ENCODE data around the gene TNFAIP3.

The TNFAIP3 gene

DNA sequence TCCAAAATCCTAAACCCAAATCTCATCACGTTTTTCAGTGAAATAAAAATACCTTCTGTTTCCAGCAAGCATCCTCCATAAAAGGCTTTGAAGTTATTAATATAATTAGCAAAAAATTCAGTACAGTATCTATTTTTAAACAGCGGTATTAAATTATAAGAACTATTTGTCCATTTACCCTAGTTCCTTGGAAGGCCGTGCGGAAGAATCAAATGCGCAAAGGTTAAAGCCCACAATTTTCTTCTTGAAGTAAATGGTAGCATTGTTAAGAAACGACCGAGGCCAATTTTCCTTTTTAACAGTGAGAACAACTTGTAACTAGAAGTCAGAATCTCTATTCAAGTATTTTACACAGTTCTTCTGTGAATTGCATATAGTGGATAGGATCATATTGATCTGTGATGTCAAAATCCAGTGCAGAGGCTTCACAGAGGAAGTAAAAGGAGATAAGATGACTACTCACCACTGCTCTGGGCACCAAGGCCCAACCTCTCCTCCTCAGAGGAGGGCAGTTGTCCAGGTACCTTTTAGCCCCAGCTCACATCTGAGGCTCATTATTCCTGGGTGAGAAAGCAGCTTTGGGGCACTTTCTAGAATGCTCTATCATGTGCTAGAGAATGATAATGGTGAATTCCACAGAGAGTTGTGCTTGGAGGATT lies 36.3 kb downstream of the TNFAIP3 start:
- DNase-seq (ENCODE audit: low read depth) = no peak

DNA sequence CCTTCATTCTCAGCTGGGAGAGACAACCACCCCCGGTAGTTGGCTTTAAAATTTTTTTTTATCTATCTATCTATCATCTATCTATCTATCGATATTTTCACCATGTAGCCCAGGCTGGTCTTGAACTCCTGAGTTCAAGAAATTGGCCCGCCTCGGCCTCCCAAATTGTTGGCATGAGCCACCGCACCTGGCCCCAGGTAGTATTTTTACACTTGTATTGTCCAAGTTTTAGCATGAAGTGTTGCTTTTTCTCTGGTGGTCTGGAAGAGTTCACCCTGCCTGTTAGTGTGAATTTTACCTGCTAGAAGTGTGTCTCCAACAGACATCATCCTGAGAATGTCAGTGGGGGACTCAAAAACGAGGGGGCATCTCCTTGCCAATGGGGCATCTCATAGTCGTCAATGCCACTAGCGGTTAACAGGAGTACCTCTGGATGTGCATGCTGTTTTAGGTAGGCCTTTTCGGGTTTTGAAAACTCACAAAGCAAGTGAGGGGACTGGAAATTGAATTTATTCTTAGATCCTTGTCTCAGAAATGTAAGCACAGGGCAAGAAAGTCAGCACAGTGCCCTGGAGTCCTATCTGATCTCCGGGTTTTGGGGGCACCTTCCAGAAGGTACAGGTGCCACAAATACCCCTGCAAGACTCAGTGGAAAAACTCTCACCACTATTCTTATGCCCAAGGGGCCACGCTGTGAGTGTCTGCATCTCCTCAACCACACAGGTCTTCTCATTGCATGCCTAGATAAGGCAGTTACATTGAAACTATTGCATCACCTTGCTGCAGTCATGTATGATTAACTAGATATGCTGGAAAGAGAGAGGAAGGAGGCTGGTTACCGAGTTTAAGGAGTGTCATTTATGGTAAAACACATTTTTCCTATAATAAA lies 37.1 kb downstream of the TNFAIP3 start:
- no peak for DNase-seq (ENCODE audit: low read depth)

DNA sequence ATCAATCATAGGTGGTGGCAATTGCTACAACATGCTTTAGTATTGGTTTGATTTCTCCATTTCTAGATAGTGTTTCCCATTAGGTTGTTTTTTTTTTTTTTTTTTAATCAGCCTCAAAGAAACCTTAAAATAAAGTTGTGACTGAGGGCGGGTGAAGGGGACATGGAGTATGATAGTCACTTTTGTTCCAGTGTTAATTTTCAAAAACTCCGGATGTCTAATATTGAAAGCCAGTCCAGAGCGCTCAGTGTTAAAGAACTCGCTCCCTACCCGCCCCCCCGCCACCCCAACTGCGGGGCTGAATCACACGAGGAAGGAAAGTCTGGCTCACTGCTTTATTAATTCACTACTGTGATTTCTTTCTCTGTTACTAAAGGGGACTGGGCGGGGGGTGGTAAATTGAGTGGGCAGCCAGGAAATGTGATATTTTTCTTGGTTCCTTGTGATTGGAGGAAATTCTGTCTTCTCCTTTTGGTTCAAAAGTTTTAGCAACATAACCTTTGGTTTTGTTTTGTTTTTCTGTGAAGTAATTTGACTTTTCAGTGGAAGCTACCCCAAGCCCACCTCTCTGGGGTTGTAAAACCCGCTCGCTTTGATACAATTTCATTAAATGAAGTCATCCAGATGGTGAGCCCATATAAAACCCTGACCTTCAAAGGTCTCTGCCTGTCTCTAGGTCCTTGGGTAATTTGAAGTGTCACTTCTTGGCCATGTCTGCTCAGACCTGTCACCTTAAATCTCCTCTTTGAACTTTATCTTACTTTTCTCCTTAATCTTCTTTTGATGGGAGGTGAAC lies 38.0 kb downstream of the TNFAIP3 start:
- DNase-seq (ENCODE audit: low read depth) = no peak

DNA sequence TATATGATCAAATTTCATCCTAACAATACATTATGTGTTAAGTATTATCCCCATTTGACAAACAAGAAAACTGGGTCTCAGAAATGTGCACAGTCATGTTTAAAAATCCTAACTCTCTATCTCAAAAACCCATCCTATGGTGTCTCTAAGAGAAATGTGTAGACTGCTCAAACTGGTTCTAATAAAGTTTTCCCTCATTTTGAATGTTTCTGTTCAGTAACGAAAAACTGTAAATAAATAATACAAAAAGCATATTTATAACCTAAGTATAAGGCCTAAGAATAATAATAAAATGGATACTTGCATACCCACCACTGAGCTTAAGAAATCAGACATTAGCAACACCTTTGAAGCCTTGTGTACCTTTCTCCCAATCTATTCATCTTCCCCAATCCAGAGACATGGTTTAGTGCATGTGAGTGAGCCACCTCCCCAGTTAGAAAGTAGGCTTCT lies 39.0 kb downstream of the TNFAIP3 start:
- DNase-seq (ENCODE audit: low read depth) = no peak

GRCh38 chr6:137907170-137907569 lies 40.1 kb downstream of the TNFAIP3 start:
- no peak for DNase-seq (ENCODE audit: low read depth)

GRCh38 chr6:137909533-137909932 lies 42.5 kb downstream of the TNFAIP3 start:
- DNase-seq (ENCODE audit: low read depth) = no peak

DNA sequence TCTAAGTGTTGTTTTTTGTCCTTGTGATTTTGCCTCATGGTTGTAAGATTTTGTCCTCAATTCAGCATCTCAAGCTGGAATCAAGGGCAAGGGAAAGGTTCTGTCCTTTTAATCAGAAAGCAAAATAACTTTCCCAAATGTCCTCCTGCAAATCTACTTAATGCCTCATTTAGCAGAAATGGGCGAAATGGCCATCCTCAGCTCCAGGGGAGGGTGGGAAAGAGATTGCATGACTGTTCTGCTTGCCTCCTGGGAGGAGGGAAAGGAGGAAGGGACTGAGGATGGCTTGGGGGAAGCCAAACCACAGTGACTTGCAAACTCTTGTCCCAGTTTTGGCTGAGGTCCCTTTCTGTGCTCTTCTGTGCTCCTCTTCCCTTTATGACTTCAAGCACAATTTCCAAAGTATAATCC lies 43.4 kb downstream of the TNFAIP3 start:
- DNase-seq (ENCODE audit: low read depth) = no peak

DNA sequence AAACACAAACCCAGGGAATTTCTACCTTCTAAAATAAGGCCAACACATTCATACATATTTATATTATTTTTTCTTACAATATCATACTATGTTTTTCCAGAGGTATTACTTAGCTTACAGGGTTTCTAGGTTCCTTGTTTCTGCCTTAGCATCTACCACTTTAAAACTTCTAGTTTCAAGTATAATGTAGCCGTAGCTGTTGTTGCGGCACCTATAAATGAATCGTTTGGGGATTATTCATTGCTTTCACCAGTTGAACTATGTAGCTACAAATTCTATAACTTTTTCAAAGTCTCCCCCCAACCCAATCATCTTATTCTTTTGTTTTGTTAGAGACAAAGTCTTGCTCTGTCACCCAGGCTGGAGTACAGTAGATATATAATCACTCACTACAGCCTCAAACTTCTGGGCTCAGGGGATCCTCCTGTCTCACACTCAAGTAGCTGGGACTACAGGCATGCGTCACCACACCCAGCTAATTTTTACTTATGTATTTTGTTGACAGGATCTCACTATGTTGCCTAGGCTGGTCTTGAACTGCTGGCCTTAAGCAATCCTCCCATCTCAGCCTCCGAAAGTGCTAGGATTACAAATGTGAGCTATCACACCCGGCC lies 43.9 kb downstream of the TNFAIP3 start:
- no peak for DNase-seq (ENCODE audit: low read depth)

DNA sequence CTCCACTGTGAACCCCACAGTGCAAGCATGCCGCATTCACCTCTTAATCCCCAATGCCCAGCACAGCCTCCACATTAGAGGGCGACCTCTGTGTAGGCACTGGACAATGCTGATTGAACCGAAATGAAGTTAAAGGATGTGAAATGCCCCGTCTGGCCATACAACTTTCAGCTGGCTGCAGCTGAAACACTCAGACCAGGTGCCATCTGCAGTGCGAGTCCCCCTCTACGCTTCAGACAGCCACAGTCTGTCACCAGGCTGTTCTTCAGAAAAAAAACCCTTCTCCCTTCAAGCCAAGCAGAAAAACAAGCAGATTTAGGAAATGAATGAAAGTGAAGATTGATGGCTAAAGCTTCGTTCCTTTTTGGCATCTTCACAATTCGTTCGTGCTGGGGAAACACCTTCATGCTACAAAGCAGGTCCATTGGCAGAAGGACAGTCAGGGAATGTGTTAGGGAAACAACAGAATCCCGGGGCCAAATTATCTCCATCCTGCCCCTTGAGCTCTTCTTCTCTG lies 44.7 kb downstream of the TNFAIP3 start:
- no peak for DNase-seq (ENCODE audit: low read depth)

GRCh38 chr6:137912813-137913212 lies 45.8 kb downstream of the TNFAIP3 start:
- DNase-seq (ENCODE audit: low read depth) = no peak

GRCh38 chr6:137913434-137913833 lies 46.4 kb downstream of the TNFAIP3 start:
- no peak for DNase-seq (ENCODE audit: low read depth)

GRCh38 chr6:137913996-137914529 lies 47.0 kb downstream of the TNFAIP3 start:
- DNase-seq (ENCODE audit: low read depth) = no peak

DNA sequence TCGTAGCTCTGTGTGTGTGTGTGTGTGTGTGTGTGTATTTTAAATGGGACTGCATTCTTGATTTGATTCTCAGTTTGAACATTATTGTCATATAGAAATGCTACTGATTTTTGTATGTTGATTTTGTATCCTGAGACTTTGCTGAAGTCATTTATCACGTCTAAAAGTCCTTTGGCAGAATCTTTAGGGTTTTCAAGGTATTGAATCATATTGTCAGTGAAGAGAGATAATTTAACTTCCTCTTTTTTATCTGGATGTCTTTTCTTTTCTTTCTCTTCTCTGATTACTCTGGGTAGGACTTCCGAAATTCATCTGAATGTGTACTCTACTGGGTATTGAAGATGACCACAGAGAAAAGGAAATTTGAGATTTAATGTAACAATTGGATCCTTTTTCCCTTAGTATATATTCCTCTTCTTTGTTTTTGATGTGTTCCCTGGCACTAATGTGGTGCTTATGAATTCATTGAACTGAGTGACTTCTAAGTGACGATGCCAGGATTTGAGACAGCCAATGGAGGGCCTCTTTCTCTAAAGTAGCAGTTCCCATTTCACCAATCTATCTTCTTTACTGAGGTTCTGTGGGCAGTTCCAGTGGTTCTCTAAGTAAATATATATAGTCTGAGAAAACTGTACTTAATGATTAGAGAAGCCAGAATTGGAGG lies 47.6 kb downstream of the TNFAIP3 start:
- DNase-seq (ENCODE audit: low read depth) = no peak

DNA sequence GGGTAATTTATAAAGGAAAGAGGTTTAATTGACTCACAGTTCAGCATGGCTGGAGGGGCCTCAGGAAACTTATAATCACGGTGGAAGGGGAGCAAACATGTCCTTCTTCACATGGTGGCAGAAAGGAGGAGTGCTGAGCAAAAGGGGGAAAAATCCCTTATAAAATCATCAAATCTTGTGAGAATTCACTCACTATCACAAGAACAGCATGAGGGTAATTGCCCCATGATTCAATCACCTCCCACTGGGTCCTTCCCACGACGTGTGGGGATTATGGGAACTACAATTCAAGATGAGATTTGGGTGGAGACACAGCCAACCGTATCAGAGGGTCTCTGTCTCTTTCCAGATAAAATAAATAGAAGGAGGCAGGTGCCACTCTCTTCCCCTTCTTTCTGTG lies 48.7 kb downstream of the TNFAIP3 start:
- DNase-seq (ENCODE audit: low read depth) = no peak

DNA sequence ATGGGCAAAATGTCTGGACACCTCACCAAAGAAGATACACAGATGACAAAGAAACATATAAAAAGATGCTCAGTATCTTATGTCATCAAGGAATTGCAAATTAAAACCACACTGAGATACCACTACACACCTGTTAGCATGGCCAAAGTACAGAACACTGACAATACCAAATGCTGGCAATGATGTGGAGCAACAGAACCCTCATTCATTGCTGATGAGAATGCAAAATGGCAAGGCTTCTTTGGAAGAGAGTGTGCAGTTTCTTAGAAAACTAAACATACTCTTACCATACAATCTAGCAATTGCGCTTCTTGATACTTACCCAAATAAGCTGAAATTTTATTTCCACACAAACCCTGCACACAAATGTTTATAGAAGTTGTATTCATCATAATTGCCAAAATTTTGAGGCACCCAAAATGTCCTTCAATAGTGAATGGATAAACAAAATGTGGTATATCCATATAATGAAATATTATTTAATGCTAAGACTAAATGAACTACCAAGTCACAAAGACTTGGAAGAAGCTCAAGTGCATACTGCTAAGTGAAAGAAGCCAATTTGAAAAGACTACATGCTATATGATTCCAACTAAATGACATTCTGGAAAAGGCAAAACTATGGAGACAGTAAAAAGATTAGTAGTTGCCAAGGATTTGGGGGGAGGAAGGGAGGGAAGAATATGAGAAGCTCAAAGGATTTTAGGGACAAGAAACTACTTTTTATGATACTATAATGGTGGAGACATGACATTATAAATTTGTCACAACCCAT lies 50.7 kb downstream of the TNFAIP3 start:
- DNase-seq (ENCODE audit: low read depth) = no peak

DNA sequence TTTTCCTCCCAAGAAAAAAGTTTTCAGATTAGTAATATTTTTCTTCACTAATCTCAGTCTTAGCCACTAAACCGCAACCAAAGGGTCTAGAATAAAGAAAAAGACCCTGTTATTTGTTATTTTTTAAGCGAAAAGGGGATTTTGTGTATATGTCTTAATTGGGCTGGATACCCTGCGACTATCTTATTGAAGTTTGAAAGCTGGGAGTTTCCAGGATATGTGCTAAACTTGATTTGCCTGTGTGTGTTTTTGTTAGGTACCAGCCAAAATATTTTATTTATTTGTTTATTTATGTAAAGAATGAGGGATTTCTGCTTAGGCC lies 52.4 kb downstream of the TNFAIP3 start:
- DNase-seq (ENCODE audit: low read depth) = no peak

- DNase-seq (ENCODE audit: low read depth) = peak; percentile 81
These were observed 53.0 kb downstream of the TNFAIP3 start for GRCh38 chr6:137919837-137920730.

DNA sequence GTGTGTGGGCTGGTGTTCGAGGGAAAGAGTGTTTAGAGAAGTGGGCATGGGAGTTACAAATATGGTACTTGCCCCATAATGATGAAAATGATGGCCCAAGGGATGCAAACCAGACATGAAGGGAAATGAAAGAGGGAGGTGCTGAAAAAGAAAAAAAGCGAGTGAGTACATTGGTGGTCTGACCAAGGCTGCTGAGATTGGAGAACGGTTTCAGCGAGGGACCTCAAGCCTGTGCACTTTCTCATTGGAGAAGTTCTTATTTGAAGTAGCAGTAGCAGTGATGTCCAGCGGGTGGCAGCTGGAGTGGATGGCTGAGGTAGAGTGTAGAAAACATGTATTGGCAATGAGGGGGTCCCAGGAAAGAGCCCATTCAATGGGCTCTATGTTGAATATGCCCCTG lies 54.8 kb downstream of the TNFAIP3 start:
- DNase-seq (ENCODE audit: low read depth) = no peak

DNA sequence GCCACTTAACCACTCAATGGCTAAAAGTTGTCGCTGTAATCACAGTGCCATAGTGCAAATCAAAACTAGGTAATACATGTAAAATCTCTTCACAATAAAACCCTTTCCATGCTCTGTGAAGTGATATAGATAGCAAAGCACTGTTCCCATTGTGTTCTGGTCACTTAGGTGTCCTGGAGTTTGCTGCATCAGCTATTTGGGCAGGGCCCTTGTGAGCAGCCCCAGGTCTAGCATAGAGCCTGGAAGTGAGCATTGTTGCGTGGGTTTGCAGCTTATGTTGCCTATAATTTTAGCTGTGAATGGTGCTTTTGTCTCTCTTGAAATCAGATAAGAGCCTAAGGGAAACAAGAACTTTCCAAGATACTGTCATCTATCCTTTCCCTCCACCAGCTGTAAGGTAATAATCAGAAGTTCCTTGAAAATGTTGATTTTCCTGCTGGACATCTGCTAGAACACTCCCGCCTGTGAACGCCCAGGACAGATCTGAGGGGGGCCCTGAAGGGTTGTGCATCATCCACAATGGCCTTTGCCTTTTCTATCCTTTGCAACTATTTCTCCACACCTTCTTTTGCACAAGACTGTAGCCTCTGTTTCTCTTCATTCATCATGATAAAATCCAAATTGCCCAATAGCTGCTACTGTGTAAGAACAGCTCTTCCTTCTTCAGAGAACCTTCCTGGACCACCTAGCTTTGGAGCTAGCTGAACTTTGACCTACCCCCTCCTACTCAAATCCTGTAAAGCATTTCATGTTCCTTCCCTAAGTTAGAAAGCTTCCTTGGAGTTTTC lies 57.0 kb downstream of the TNFAIP3 start:
- no peak for DNase-seq (ENCODE audit: low read depth)

Measured in CMK (cell line).